NCI-H82 treated with DMSO at 0.1 percent for 48 hours (cell line): Measurements from ENCODE around the gene IQCE.

Experiments used
- DNase-seq: peaks from one replicate; lab custom pipeline; 2025; ENCODE audit not compliant: unreplicated experiment; lab: John Stamatoyannopoulos, UW

The IQCE gene

DNA sequence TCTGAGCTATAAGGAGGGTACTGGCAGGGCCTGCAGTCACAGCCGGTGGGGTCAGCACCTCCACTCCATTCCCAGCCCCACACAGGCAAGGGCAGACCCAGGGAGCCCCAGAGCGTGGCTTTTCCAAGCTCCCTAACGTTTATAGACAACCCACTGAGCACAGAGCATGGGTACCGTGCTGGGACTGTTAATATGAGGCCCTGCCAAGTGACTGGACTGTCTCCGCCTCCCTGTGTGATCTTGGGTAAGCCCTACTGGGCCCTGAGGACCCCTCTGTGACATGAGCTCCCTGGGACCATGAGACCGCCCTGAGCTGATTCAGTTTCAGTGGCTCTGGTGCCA lies 85.4 kb downstream of the IQCE start:
- DNase-seq = no peak

DNA sequence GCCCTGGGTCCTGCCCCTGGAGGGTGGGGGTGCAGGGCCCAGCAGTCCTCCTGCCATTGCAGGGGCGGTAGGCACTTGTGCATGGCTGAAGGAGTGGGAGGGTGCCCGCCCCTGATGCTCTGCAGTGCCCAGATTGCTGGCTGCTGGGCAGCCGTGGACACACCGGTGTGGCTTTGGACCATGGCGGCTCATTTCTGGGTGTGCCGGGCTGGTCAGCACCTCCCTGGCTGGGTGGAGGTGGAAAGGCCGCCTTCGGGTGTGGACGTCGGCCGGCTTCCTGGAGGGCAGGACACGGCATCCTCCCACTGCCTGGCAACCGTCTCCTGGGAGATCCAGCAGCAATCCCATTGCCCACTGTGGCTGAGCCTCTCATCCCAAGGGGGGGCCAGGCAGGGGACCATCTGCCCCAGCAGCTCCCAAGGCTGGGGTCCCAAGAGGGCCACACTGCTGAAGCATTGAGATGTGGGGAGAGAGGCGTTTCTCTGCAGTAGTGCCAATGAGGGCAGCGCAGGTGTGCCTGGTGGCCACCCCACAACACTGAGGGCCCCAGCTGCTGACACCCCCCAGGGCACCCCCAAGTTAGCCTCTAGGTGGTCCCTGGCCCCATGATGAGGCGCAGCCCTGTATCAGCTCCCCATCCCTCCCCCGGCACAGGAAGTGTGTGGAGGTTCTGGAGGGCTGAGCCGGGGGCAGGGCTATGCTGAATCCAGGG lies 85.9 kb downstream of the IQCE start:
- DNase-seq = no peak

DNA sequence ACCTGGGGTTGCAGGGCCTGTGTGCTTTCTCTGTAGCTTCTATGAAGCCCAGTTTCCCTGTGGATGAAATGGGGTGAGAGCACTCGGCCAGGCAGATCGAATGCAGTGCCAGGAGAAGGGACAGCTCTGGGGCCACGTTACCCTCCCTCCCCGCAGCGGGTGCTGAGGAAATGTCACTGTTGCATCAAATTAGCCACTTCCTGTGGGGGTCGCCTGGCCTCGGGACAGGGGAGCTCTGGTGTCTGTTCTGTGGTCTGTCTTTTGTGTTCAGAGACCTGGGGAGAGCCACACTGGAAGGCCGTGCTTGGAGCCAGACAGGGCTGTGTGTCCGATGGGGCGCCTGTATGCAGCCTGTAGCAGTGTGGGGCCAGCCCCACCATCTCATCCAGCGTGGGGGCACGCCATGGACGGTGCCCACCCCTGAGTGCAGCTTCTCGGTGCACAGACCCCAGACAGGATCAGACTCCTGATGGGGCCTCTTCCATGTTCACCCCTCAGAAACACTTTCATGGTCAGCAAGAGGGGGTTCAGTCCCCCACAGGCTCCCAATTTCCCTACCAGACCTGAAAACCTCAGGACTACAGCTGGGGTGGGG lies 86.6 kb downstream of the IQCE start:
- no peak for DNase-seq

DNA sequence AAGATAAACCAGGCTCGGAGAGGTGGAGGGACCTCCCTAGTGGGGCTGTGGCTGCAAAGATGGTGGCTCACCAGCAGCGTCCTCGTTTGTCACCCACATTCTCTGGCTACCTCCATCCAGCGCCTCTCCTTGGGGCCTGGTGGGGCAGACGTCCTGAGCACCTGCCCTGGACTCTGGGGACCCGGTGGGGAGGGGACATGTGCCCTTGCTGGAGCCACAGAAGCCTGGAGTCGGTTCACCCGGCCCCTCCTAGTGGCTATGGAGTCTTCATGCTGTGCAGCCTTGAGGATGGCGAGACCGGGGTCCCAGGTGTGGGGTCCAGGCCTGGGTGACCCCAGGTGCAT lies 87.5 kb downstream of the IQCE start:
- no peak for DNase-seq

DNA sequence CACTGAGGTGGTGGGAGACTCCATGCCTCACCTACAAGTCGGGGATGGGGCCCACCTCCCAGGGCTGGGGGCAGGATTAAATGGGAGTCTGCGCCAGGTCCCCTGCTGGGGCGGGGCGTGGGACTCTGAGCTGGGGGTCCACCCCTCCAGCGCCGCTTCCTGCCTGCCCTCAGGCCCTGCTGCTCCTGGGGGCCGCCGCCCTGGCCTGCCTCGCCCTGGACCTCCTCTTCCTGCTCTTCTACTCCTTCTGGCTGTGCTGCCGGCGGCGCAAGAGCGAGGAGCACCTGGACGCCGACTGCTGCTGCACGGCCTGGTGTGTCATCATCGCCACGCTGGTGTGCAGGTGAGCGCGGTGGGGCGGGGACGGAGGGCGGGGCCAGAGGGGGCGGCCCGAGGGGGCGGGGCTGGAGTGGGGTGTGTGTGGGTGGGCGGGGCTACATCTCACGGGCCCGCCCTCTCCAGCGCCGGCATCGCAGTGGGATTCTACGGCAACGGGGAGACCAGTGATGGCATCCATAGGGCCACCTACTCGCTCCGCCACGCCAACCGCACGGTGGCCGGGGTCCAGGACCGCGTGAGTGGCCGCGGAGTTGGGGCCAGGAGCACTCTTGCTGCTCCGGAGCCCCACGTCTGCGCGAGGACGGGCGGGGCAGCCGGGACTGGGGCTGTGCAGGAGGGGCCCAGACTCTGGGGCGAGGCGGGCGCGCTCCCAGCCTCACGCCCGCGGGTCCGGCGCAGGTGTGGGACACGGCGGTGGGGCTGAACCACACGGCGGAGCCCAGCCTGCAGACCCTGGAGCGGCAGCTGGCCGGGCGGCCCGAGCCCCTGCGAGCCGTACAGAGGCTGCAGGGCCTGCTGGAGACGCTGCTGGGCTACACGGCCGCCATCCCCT lies 88.1 kb downstream of the IQCE start:
- DNase-seq = no peak

DNA sequence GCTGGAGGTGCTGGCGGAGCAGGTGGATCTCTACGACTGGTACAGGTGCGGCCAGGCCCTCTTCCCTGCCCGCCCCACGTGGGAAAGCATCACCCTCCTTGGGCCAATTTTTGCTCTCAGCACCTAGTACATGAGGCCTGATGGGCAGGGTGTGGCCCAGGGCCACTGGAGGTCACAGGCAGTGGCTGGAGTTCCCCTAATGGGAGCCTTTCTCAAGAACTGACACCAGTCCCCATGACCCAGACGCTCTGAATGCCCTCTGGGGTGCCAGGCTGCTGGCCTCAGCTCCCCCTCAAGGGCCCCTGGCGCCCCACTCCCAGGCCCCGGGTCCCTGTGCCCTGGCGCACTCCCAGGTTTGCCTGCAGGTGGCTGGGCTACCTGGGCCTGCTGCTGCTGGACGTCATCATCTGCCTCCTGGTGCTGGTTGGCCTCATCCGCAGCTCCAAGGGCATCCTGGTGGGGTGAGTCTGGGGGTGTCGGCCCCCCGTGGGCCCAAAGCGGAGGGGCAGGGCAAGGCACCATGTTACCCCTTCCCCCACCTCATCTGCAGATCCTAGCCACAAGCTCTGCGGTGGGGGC lies 88.9 kb downstream of the IQCE start:
- DNase-seq = no peak

DNA sequence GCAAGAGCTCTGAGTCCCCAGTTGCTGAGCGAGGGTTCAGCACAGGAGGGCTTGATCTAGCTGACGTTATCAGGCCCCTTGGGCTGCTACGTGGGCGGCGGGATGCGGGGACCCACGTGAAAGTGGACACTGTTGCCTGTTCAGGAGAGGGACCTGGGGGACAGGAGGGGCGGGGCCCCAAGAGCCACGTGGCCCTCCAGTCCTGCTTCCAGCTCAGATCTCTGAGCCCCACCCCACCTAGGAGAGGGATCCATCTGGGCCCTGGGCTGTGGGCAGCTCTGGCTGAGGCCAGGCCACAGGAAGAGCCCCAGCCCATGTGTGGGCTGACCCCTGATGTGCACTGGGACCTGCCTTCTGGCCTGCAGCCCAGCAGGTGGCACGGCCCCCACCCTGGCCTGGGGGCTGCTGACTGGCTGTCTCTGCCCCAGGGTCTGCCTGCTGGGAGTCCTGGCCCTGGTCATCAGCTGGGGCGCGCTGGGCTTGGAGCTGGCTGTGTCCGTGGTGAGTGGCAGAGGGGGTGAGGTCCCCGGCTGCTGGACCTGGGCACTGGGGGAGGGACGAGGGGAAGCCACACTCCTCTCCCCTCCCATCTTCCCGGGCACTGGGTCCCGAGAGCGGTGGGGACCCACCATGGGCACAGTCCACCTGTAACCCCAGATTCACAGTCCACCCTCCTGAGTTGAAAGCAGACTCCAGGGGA lies 90.5 kb downstream of the IQCE start:
- no peak for DNase-seq

DNA sequence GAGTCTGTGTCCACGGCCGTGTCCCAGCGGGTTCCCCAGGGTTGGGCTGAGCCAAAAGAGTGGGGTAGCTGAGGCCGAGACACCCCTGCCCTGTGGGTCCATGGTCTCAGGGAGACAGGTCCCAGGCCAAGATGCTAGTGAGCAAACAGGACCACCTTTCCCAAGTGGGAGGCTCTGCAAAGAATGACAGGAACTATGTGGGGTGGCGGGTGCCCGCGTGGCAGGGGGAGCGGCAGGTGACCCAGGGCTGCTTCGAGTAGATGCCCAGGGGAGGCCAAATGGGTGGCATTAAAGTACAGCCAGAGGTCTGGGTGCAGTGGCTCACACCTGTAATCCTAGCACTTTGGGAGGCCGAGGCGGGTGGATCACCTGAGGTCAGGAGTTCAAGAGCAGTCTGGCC lies 91.2 kb downstream of the IQCE start:
- no peak for DNase-seq

DNA sequence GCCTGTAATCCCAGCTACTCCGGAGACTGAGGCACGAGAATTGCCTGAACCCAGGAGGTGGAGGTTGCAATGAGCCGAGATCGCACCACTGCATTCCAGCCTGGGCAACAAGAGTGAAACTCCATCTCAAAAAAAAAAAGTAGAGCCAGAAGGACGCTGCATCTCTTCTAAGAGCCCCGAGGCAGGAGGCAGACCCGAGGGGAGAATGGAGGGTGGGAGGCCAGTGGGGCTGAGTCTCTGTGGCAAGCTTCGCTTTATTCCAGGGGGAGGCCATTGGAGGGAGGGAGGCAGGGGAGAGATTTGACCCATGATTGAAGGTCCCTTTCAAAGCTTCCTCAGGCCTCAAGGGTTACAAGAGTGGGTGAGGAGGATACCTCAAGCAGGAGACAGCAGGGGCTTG lies 91.7 kb downstream of the IQCE start:
- DNase-seq = no peak

DNA sequence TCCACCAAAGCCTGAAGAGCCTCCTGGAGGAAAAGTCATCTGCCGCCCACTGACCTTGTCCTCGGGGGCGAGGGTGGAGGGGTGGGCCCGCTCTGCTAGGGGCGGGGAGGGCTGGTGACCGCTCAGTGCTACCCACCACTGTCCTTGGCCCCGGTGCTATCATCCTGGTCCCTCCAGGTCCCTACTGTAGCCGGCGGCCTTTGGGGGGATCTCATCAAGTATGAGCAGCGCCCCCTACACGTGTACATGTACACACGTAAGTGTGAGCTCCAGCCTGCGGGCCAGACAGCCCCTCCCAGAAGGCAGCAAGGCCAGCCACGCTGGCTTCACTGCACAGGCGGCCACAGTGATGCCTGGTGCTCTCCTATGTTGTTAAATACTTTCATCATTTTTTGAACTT lies 92.6 kb downstream of the IQCE start:
- peak; percentile 3 for DNase-seq

DNA sequence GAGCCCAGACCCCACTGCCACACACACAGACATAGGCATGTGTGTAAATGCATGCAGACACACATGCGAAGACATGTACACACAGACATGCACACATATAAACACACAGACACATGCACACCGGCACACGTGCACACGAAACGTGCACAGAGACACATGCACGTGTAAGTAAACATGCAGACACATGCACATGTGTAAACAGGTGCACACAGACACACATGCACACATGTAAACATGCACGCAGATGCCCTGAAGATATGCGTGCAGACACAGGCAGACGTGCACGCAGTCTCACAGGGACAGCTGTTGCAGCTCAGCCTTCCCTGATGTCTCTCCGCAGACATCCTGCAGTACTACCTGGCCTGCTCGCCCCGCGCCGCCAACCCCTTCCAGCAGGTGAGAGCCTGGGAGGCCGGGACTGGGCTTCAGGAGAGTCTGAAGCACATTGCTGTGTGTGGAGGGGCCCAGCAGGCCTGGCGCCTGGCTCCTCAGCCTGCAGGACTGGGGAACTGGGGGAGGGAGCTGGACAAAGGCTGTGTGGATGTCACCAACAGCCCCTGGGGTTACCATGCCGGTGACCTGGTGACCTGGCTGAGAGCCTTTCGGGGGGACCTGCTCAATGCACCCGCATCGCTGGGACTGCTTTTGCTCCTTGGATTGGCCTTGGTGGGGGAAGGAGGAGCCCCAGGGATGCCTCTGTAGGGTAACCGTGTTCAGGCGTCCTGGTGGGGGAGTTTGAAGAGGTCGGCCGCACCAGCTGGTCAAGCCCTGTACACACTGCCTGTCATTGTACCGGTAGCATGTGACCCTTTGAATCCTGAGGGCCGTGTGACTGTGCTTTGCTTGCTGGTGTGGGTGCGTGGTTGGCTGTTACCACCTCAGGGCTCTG lies 93.3 kb downstream of the IQCE start:
- no peak for DNase-seq

DNA sequence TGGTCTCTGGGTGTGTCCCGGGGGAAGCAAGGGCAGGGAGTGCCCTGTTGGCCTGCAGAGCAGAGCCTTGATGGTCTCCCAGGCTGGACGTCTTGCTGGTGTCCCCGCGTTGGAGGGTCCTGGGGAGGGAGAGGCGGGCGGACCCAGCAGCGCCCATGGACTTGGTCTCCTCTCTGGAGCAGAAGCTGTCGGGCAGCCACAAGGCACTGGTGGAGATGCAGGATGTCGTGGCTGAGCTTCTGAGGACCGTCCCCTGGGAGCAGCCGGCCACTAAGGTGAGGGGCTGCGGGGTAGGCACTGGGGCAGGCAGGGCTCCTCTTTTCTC lies 93.9 kb downstream of the IQCE start:
- DNase-seq = no peak

DNA sequence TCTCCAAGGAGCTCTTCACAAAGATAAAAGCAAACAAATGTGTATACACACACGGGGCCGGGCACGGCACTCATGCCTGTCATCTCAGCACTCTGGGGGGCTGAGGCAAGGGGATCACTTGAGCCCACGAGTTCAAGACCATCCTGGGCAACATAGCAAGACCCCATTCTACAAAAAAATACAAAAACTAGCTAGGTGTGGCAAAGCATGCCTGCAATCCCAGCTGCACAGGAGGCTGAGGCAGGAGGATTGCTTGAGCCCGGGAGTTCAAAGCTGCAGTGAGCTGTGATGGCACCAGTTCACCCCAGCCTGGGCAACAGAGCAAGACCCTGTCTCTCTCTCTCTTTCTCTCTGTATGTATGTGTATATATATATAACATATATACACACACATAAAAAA lies 95.3 kb downstream of the IQCE start:
- no peak for DNase-seq

DNA sequence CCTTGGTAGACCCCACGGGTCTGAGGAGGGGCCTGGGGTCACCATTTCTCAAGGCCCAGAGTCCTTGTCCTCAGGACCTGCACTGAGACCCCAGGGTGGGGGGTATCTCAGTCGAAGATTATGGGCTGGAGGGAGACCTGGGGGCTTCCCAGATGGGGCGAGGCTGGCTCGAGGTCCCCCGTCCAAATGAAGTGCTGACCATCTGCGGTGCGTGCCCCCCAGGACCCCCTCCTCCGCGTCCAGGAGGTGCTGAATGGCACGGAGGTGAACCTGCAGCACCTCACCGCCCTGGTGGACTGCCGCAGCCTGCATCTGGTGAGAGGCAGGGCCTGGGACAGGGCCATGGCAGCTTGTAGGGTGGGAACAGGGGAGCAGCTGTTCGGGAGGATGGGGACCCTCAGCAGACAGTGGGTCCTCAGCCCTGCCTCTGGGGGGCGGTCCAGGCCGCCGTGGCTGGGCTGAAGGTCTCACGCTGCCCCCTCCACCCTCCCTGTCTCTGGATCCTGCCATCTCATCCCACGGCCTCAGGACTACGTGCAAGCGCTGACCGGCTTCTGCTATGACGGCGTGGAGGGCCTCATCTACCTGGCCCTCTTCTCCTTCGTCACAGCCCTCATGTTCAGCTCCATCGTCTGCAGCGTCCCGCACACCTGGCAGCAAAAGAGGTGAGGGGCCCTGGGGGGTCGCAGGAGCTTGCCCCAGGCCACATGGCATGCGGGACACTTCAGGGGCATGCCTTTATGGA lies 97.3 kb downstream of the IQCE start:
- DNase-seq = no peak

DNA sequence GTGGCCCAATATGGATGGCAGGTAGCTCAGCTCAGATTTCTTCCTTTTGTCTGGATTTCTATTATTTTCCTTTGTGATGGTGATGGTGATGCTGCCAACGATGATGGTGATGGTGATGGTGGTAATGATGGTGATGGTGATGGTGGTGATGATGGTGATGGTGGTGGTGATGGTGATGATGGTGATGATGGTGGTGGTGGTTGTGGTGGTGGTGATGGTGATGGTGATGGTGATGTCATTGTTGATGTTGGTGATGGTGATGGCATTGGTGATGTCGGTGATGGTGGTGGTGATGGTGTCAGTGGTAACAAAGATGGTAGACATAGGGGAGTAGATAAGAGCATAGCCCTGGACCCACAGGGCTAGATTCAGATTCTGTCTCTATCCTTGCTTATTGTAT lies 98.4 kb downstream of the IQCE start:
- no peak for DNase-seq

DNA sequence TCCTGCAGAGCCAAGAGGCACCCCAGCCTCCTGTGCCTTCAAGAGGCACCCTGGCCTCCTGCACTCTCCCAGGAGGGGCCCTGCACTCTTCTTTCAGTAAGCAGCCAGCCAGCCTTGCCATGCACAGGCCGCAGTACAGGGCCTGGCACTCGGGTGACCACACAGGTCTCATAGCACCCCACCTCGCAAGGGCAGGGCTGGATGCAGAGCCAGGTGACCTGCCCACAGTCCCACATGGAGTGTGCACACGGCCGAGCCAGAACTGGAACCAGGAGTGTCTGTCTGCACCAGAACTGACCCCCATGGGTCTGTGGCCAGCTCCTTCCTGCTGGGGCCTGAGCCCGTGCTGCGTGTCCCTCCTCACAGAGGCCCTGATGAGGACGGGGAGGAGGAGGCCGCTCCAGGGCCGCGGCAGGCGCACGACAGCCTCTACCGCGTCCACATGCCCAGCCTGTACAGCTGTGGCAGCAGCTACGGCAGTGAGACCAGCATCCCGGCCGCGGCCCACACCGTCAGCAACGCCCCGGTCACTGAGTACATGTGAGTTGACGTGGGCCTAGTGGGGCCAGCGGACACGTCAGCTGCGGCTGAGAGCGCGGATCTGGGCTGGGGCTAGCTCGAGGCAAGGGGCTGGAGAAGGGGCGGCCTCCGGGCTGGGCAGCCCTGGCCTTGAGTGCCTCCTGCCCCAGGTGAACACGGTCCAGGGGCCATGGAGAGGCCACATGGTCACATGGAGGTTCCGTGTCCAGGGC lies 99.3 kb downstream of the IQCE start:
- DNase-seq = no peak

DNA sequence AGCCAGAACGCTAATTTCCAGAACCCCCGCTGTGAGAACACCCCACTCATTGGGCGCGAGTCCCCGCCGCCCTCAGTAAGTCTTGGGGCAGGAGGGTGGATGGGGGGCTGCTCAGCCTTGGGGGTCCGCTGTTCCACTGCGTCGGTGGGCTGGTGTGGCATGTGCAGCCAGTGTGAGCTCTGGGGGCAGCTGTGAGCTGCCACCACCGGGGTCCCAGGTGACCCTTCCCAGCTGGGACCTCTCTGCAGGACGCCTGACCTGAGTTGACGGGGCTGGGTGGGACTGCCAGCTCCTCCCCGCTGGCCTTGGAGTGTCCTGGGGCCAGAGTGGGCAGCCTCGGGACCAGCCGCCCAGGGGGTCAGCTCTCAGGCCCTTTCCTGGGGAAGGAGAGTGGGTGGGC lies 100.2 kb downstream of the IQCE start:
- DNase-seq = no peak

DNA sequence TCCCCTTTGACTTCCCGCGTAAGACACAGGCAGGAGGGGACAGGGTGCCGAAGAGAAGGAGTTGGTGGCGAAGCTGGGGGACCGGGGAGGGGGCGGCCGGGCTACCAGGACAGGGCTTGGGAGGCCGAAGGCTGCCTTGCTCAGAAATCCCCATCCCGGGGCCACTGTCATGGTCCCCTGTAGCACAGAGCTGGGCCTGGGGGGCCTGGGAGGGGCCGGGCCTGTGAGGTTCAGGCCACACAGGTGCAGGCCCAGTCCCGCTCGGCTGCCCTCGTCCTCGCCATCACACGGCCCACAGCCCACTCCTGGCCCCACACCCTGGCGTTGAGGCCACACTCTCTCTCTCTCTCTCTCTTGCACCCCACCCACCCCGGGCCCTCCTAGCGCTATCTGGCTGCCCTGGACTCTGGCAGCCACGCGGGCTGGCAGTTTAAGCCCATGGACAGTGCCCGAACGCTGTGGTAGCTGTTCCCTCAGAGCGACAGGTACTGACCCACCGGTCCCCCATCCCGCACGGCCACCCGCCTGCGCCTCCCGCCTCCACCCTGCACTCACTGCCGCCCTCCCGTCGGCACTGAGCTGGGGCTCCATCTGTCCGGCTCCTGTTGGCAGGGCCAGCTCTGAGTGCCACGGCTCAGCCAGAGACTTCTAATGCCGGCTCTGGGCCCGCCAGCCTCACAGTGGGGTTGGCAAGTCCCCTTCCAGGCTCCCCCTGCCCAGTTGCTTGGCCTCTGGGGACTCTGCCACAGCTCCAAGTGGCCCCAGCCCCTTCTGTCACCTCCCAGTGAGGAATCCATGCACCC lies 101.0 kb downstream of the IQCE start:
- no peak for DNase-seq
